ENCODE data around the gene BSPRY. TPM values are rescaled to one million over a fixed set of nuclear protein-coding genes. Genes with fewer than 3 reads are reported as not detected.
"Not testable (repeated sequence)": the region's sequence is repeated elsewhere in the genome, so short reads cannot be mapped to it uniquely, and the experiment has no call there.

BSPRY gene
- total RNA-seq, 1 donor from 2014 or later, result not detected

GRCh38 chr9:113393281-113393680 lies 43.9 kb downstream of the BSPRY start:
- DNase-seq (ENCODE audit: low read depth in 2 of 2), result no peak

- no peak for DNase-seq (ENCODE audit: low read depth in 2 of 2)
Observed at GRCh38 chr9:113395000-113395861, 45.9 kb downstream of the BSPRY start.

GRCh38 chr9:113397203-113397631 lies 47.9 kb downstream of the BSPRY start:
- DNase-seq (ENCODE audit: low read depth in 2 of 2), result no peak

GRCh38 chr9:113398796-113399195 lies 49.5 kb downstream of the BSPRY start:
- DNase-seq (ENCODE audit: low read depth in 2 of 2), result no peak

- DNase-seq (ENCODE audit: low read depth in 2 of 2), result no peak
Observed at GRCh38 chr9:113399646-113400200, 50.4 kb downstream of the BSPRY start.

- peak; percentile 93 to 99 for DNase-seq (ENCODE audit: low read depth in 2 of 2)
Observed at GRCh38 chr9:113401027-113401792, 51.9 kb downstream of the BSPRY start, which contains the start of gene ALAD. TSS of gene ALAD (minus strand) at chr9:113401284. CDS start at chr9:113393559, 7,725 bp downstream.

GRCh38 chr9:113403646-113404045 lies 54.3 kb downstream of the BSPRY start:
- no peak for DNase-seq (ENCODE audit: low read depth in 2 of 2)

GRCh38 chr9:113406353-113406752 lies 57.0 kb downstream of the BSPRY start:
- DNase-seq (ENCODE audit: low read depth in 2 of 2), result not testable (repeated sequence)

GRCh38 chr9:113406873-113407511 lies 57.7 kb downstream of the BSPRY start:
- peak; percentile 68 to 77 for DNase-seq (ENCODE audit: low read depth in 2 of 2)

GRCh38 chr9:113409481-113409880 lies 60.1 kb downstream of the BSPRY start:
- no peak for DNase-seq (ENCODE audit: low read depth in 2 of 2)

GRCh38 chr9:113409883-113410206 lies 60.5 kb downstream of the BSPRY start:
- DNase-seq (ENCODE audit: low read depth in 2 of 2), result no peak

- DNase-seq (ENCODE audit: low read depth in 2 of 2), result peak; percentile 88 to 97
Observed at GRCh38 chr9:113410207-113410864, 61.0 kb downstream of the BSPRY start, which contains the start of the genes C9orf43 and POLE3. TSS of gene C9orf43 (plus strand) at chr9:113410747. CDS start at chr9:113413494, 2,747 bp downstream. TSS of gene POLE3 (minus strand) at chr9:113410675. CDS start at chr9:113410293, 382 bp downstream.

- no peak for DNase-seq (ENCODE audit: low read depth in 2 of 2)
Observed at GRCh38 chr9:113416149-113416721, 66.9 kb downstream of the BSPRY start.

- no peak for DNase-seq (ENCODE audit: low read depth in 2 of 2)
Observed at GRCh38 chr9:113417370-113417769, 68.0 kb downstream of the BSPRY start.

Other genes starting within 250 kb of the BSPRY start
- 6.4 and 10.1 TPM in 2 replicates for gene SLC31A2, start 198.5 kb upstream of the BSPRY start, total RNA-seq
- gene FKBP15, start 128.3 kb upstream of the BSPRY start, total RNA-seq, result 12.3 and 15.4 TPM in 2 replicates
- 13.9 and 15.7 TPM in 2 replicates for gene SLC31A1, start 128.0 kb upstream of the BSPRY start, total RNA-seq
- 21.5 and 32.1 TPM in 2 replicates for gene CDC26, start 74.0 kb upstream of the BSPRY start, total RNA-seq
- 21.8 and 21.9 TPM in 2 replicates for gene PRPF4, start 73.9 kb upstream of the BSPRY start, total RNA-seq
- not detected in 2 replicates for gene RNF183, start 46.2 kb upstream of the BSPRY start, total RNA-seq
- gene WDR31, start 9.3 kb upstream of the BSPRY start, total RNA-seq, result 0.13 and 0.38 TPM in 2 replicates
- gene HDHD3, start 27.4 kb downstream of the BSPRY start, total RNA-seq, result 4.5 and 11.9 TPM in 2 replicates
- 12.9 and 13.6 TPM in 2 replicates for gene ALAD, start 51.7 kb downstream of the BSPRY start, total RNA-seq
- gene POLE3, start 61.1 kb downstream of the BSPRY start, total RNA-seq, result 39.7 and 41.3 TPM in 2 replicates
- gene C9orf43, start 61.2 kb downstream of the BSPRY start, total RNA-seq, result 0.39 and 0.51 TPM in 2 replicates
- gene RGS3, start 114.2 kb downstream of the BSPRY start, total RNA-seq, result 180 and 185 TPM in 2 replicates

Measured in dermis microvascular lymphatic vessel endothelial cell (primary cell).